Gastroesophageal sphincter (tissue), 3 donors: ENCODE data around the gene KLC3.

Experiments
- POLR2AphosphoS5 ChIP-seq: sonication (generic); formaldehyde crosslinking; IDR thresholded peaks from one replicate; pipeline ENCODE4 v1.6.1; 2017; ENCODE audit warnings: antibody characterized with exemption
- TF ChIP-seq, protein P1 (sequence below), 4 experiments: fragments of 200-600 bp in 2 of 4; fragments of 450-650 bp in 2 of 4; sonication (generic) in 1 of 4; IDR thresholded peaks; one replicate each; pipeline ENCODE4 v1.5.1; 2017 to 2019; ENCODE audit warnings: antibody characterized with exemption in 4 of 4, mild to moderate bottlenecking in 2 of 4, moderate library complexity in 2 of 4

DNA sequence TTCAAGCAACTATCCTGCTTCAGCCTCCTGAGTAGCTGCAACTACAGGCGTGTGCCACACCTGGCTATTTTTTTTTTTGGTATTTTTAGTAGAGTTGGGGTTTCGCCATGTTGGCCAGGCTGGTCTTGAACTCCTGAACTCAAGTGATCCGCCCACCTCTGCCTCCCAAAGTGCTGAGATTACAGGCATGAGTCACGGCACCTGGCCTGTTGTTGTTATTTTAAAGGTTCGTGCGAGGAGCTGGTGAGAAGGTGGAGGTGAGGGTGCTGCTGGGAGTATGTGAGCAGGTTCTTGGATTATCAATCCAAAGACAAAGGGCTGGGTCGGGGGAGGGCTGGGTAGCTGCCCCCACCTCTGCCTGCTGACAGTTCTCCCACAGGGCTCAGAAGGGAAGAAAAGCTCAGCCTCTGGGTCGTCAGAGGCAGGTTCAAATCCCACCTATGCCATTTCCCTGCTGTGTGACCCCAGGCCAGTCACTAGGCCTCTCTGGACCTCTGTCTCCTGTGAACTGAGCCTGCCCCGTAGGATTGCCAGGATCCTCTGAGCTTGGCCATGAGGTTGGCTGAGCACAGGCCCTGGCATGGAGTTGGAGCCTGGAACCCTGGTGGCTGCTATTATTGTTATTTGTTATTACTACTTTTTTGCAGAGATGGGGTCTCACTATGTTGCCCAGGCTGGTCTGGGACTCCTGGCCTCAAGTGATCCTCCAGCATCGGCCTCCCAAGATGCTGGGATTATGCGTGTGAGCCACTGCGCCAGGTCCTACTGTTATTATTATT is 19.4 kb upstream of the KLC3 start:
- TF ChIP-seq POLR2AphosphoS5: no peak
- TF ChIP-seq, protein P1, sequence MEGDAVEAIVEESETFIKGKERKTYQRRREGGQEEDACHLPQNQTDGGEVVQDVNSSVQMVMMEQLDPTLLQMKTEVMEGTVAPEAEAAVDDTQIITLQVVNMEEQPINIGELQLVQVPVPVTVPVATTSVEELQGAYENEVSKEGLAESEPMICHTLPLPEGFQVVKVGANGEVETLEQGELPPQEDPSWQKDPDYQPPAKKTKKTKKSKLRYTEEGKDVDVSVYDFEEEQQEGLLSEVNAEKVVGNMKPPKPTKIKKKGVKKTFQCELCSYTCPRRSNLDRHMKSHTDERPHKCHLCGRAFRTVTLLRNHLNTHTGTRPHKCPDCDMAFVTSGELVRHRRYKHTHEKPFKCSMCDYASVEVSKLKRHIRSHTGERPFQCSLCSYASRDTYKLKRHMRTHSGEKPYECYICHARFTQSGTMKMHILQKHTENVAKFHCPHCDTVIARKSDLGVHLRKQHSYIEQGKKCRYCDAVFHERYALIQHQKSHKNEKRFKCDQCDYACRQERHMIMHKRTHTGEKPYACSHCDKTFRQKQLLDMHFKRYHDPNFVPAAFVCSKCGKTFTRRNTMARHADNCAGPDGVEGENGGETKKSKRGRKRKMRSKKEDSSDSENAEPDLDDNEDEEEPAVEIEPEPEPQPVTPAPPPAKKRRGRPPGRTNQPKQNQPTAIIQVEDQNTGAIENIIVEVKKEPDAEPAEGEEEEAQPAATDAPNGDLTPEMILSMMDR (IDR thresholded peaks at IDR 0.05): no peak
